Body of pancreas (tissue), 4 donors: ENCODE data around the gene ODAD4. TPM values are rescaled to one million over a fixed set of nuclear protein-coding genes. Genes with fewer than 3 reads are reported as not detected.

Experiments used
- ATAC-seq: fragments of 150-250 bp; one replicate; pipeline ENCODE4 v1.9.1; 2016
- DNase-seq, 4 donors: peaks; one replicate each; pipeline ENCODE4 v3.0.0-alpha.2; 2019
- H3K27ac ChIP-seq, 4 donors: fragments of 200-600 bp; sonication (generic); 1 replicate in 3 of 4; 2 replicates in 1 of 4; pipeline versions ENCODE4 v1.5.1 to v1.6.1; 2016 to 2019; ENCODE audit warnings: mild to moderate bottlenecking in 1 of 4, mixed read lengths in 1 of 4, moderate library complexity in 1 of 4
- H3K27me3 ChIP-seq, 2 donors: fragments of 200-600 bp; sonication (generic); one replicate each; pipeline ENCODE4 v1.6.0; 2016; ENCODE audit warnings: mild to moderate bottlenecking in 1 of 2
- H3K36me3 ChIP-seq, 2 donors: fragments of 200-600 bp; sonication (generic); replicated peaks in 1 of 2; 2 replicates each; pipeline ENCODE4 v1.5.1; 2016; ENCODE audit warnings: low read depth in 2 of 2; ENCODE audit not compliant: insufficient read depth in 1 of 2
- H3K4me1 ChIP-seq: fragments of 200-600 bp; sonication (generic); one replicate; pipeline ENCODE4 v1.6.0; 2016
- H3K4me3 ChIP-seq, 2 donors: fragments of 200-600 bp; sonication (generic); 1 replicate in 1 of 2; 2 replicates in 1 of 2; pipeline ENCODE4 v1.5.1; 2016 to 2019
- H3K9me3 ChIP-seq, 3 donors: fragments of 200-600 bp; sonication (generic); 1 replicate in 2 of 3; 2 replicates in 1 of 3; pipeline ENCODE4 v1.5.1; 2016
- POLR2A ChIP-seq, 3 donors: fragments of 450-650 bp; IDR thresholded peaks; one replicate each; pipeline ENCODE4 v1.6.1; 2016; ENCODE audit warnings: antibody characterized with exemption in 3 of 3, mild to moderate bottlenecking in 2 of 3
- WGBS, 2 donors: methylation state at CpG; one replicate each; pipeline ENCODE4 v1.1.5; 2017; 5-methylcytosine and 5-hydroxymethylcytosine counted together
- intact Hi-C: fragments of 100-400 bp; cut with DNase I; formaldehyde crosslinking; loops from one replicate; pipeline ENCODE4 v1.15.1; 2023
- total RNA-seq, 2 donors: library from RNA; depleted of rRNA; stranded (reverse); fragments of >200 nt; gene quantifications; one replicate each; pipeline ENCODE4 v1.1.0, GENCODE V29; 2016
- TF ChIP-seq, protein P1 (sequence below), 7 experiments: fragments of 450-650 bp in 4 of 7; fragments of 200-600 bp in 3 of 7; sonication (generic) in 3 of 7; IDR thresholded peaks; one replicate each; pipeline ENCODE4 v1.5.1; 2016 to 2019; ENCODE audit warnings: antibody characterized with exemption in 7 of 7

Gene ODAD4
- total RNA-seq, 2 donors from 2014 or later = 0.26 to 0.66 TPM

DNA sequence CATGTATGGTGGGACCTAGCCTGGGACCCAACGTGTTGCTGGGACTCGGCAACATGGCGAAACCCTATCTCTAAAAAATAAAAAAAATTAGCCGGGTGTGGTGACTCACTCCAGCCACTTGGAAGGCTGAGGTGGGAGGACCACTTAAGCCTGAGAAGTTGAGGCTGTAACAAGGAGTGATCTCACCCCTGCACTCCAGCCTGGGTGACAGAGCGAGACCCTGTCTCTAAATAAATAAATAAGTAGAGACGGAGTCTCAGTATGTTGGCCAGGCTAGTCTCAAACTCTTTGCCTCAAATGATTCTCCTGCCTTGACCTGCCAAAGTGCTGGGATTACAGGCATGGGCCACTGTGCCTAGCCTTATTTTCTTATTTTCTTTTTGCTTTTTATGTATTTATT lies 26.1 kb downstream of the ODAD4 start:
- no peaks in the 10 kb centered on the region for H3K27me3 ChIP-seq
- peak overlapping the region in 3 of 4 donors; percentile 62 to 74 (median 74) for H3K27ac ChIP-seq
- no peaks in the 10 kb centered on the region for H3K9me3 ChIP-seq
- no peak for ATAC-seq
- intact Hi-C loops = no loop called here
- no peak for DNase-seq
- peaks cover 44% of the 10 kb centered on the region for H3K4me1 ChIP-seq
- TF ChIP-seq, protein P1, sequence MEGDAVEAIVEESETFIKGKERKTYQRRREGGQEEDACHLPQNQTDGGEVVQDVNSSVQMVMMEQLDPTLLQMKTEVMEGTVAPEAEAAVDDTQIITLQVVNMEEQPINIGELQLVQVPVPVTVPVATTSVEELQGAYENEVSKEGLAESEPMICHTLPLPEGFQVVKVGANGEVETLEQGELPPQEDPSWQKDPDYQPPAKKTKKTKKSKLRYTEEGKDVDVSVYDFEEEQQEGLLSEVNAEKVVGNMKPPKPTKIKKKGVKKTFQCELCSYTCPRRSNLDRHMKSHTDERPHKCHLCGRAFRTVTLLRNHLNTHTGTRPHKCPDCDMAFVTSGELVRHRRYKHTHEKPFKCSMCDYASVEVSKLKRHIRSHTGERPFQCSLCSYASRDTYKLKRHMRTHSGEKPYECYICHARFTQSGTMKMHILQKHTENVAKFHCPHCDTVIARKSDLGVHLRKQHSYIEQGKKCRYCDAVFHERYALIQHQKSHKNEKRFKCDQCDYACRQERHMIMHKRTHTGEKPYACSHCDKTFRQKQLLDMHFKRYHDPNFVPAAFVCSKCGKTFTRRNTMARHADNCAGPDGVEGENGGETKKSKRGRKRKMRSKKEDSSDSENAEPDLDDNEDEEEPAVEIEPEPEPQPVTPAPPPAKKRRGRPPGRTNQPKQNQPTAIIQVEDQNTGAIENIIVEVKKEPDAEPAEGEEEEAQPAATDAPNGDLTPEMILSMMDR (IDR thresholded peaks at IDR 0.05) = no peak
- no peak for TF ChIP-seq POLR2A (IDR thresholded peaks at IDR 0.05)
- H3K4me3 ChIP-seq = no peak overlapping the region
- H3K36me3 ChIP-seq = no peaks in the 10 kb centered on the region
- WGBS, 2 donors = 88 to 93% methylated on average over 5 to 6 of the region's 6 CpGs

DNA sequence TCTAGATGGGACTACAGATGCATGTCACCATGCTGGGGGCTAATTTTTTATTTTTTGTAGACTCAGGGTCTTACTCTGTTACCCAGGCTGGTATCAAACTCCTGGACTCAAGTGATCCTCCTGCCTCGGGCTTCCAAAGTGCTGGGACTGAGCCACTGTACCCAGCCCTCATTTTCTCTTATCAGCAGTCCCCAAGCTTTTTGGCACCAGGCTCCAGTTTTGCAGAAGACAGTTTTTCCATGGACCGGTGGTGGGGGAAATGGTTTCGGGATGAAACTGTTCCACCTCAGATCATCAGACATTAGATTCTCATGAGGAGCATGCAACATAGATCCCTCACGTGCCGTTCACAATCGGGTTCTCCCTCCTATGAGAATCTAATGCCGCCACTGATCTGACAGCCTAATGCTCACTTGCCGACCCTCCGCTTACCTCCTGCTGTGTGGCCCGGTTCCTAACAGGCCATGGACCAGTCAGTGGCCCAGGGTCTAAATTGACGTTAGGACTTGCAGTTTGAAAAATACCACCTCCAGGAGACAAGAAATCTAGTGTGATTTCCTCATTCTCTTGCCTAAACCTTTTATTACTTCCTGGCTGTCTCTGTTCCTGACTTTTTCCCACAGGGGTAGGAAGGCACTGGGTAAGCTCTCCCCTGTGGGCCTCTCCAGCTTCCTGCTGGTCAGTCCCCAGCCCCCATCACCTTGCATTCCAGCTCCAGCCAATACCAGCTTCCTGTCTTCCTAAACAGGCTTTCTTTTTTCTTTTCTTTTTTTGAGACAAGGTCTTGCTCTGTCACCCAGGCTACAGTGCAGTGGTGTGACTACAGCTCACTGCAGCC lies 26.8 kb downstream of the ODAD4 start:
- TF ChIP-seq, protein P1 (IDR thresholded peaks at IDR 0.05) = no peak
- TF ChIP-seq POLR2A (IDR thresholded peaks at IDR 0.05) = peak in 2 of 3 donors; percentile 14 to 15
- intact Hi-C loops = no loop called here
- ATAC-seq (peak; percentile 40), DNase-seq (peak in 2 of 4 donors; percentile 34 to 43)
- no peaks in the 10 kb centered on the region for H3K36me3 ChIP-seq
- H3K27ac ChIP-seq = peak overlapping the region in 3 of 4 donors; percentile 62 to 74 (median 74)
- H3K4me3 ChIP-seq = no peak overlapping the region
- WGBS, 2 donors = 39 to 40% methylated on average over 11 of the region's 11 CpGs
- no peaks in the 10 kb centered on the region for H3K27me3 ChIP-seq
- no peaks in the 10 kb centered on the region for H3K9me3 ChIP-seq
- H3K4me1 ChIP-seq = peaks cover 51% of the 10 kb centered on the region

DNA sequence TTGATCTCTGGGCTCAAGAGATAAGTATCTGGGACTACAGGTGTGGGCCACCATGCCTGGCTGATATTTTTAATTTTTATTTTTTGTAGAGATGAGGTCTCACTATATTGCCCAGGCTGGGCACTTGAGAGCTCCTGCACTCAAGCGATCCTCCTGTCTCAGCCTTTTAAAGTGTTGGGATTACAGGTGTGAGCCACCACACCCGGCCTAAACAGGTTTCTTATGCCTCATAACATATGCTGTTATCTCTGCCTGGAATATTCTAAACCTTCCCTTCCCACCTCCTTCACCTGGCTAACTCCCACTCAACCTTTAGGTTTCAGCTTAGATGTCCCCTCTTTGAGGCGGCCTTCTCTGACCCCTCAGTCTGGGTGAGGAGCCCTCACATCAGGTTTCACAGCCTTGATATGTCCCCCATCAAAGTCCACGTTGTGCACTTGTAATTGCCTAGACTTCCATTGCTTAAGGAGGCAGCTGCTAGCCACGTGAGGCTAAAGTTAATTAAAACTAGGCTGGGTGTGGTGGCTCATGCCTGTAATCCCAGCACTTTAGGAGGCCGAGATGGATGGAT lies 27.5 kb downstream of the ODAD4 start:
- peak overlapping the region in 3 of 4 donors; percentile 62 to 74 (median 74) for H3K27ac ChIP-seq
- ATAC-seq (no peak), DNase-seq (no peak)
- 83 to 85% methylated on average over 6 of the region's 6 CpGs for WGBS, 2 donors
- intact Hi-C loops = no loop called here
- no peaks in the 10 kb centered on the region for H3K36me3 ChIP-seq
- H3K4me3 ChIP-seq = no peak overlapping the region
- H3K4me1 ChIP-seq = peaks cover 58% of the 10 kb centered on the region
- no peaks in the 10 kb centered on the region for H3K9me3 ChIP-seq
- no peak for TF ChIP-seq POLR2A (IDR thresholded peaks at IDR 0.05)
- TF ChIP-seq, protein P1 (IDR thresholded peaks at IDR 0.05) = no peak
- H3K27me3 ChIP-seq = no peaks in the 10 kb centered on the region

DNA sequence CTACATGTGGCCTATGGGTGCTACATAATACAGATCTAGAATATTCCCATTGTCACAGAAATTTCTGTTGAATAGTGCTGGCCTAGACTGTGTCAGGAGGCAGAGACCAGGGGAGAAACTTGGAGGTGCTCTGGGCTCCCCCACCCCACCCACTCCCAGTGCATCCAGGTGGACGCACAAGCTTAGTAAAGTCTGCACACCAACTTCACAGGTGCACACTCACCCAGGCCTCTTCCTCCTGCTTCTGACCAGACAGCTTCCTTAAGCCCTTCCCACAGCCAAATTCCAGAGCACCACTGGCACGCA lies 28.6 kb downstream of the ODAD4 start:
- ATAC-seq = no peak

More for the DNA sequence above, 28.6 kb downstream of the ODAD4 start:
- Histone ChIP-seq H3K27ac (peak overlapping the region in 3 of 4 donors; percentile 17 to 65 (median 51)), H3K4me3 (no peak overlapping the region), H3K4me1 (peaks cover 61% of the 10 kb centered on the region), H3K27me3 (no peaks in the 10 kb centered on the region), H3K36me3 (no peaks in the 10 kb centered on the region), H3K9me3 (no peaks in the 10 kb centered on the region)
- intact Hi-C loops = no loop called here
- DNase-seq = no peak
- no peak for TF ChIP-seq POLR2A (IDR thresholded peaks at IDR 0.05)
- TF ChIP-seq, protein P1 (IDR thresholded peaks at IDR 0.05) = no peak
- 67 to 70% methylated on average over 1 to 2 of the region's 2 CpGs for WGBS, 2 donors
